SK-N-SH (cell line): ENCODE measurements around the gene RAD51B.

ENCODE experiments used
- EP300 ChIP-seq, 2 experiments: IDR thresholded peaks; 2 replicates each; pipeline versions ENCODE4 v1.4.0 to v1.6.1; 2012; ENCODE audit warnings: borderline replicate concordance in 1 of 2, low read depth in 1 of 2, low read length in 1 of 2
- EZH2phosphoT487 ChIP-seq: fragments of 200-600 bp; sonication (generic); IDR thresholded peaks from 2 replicates; pipeline ENCODE4 v1.6.1; 2017; ENCODE audit warnings: low read depth, mixed run types, mild to moderate bottlenecking, antibody characterized with exemption, moderate library complexity, borderline replicate concordance
- NRF1 ChIP-seq: IDR thresholded peaks from 2 replicates; pipeline ENCODE4 v1.6.1; 2012; ENCODE audit warnings: low read depth, mild to moderate bottlenecking, low read length
- POLR2AphosphoS5 ChIP-seq: IDR thresholded peaks from 2 replicates; pipeline ENCODE4 v1.6.1; 2012; ENCODE audit warnings: low read depth, low read length
- RAD21 ChIP-seq: IDR thresholded peaks from 2 replicates; pipeline ENCODE4 v1.6.1; 2012; ENCODE audit warnings: mild to moderate bottlenecking, low read length
- RFX5 ChIP-seq: IDR thresholded peaks from 2 replicates; pipeline ENCODE4 v1.6.1; 2012; ENCODE audit warnings: mild to moderate bottlenecking, improper control_type of control experiment, low read length
- TEAD4 ChIP-seq: IDR thresholded peaks from 2 replicates; pipeline ENCODE4 v1.4.0; 2012; ENCODE audit warnings: mild to moderate bottlenecking, borderline replicate concordance; ENCODE audit not compliant: insufficient read depth
- YY1 ChIP-seq: IDR thresholded peaks from 2 replicates; pipeline ENCODE4 v1.4.0; 2012; ENCODE audit warnings: low read depth, mild to moderate bottlenecking
- TF ChIP-seq, protein P1 (sequence below): fragments of 200-600 bp; sonication (generic); IDR thresholded peaks from 2 replicates; pipeline ENCODE4 v1.6.1; 2017; ENCODE audit warnings: antibody characterized with exemption, mild to moderate bottlenecking, moderate library complexity
- TF ChIP-seq, protein P2 (sequence below): IDR thresholded peaks from 2 replicates; pipeline ENCODE4 v1.6.1; 2012; ENCODE audit warnings: mild to moderate bottlenecking, low read depth, low read length, moderate library complexity
- TF ChIP-seq, protein P3 (sequence below): IDR thresholded peaks from 2 replicates; pipeline ENCODE4; 2012

DNA sequence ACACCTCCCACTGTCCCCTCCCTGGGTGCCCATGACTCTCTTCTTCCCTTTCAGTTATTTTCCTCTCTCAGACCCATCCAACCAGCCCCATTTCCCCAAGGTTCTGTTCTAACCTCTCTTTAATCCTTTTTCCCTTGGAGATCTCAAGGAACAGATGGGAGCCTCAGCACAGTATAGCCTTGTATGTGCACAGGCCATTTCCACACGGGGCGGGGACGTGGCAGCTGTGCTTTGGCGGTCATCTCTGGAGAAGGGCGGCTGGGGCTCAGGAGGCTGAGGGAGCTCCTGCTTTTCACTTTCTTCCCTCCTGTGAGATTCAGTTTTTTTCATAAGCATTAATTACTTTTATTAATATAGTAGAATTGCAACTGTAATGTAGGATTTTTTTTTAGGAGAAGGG lies 761.1 kb downstream of the RAD51B start:
- TF ChIP-seq, protein P1, sequence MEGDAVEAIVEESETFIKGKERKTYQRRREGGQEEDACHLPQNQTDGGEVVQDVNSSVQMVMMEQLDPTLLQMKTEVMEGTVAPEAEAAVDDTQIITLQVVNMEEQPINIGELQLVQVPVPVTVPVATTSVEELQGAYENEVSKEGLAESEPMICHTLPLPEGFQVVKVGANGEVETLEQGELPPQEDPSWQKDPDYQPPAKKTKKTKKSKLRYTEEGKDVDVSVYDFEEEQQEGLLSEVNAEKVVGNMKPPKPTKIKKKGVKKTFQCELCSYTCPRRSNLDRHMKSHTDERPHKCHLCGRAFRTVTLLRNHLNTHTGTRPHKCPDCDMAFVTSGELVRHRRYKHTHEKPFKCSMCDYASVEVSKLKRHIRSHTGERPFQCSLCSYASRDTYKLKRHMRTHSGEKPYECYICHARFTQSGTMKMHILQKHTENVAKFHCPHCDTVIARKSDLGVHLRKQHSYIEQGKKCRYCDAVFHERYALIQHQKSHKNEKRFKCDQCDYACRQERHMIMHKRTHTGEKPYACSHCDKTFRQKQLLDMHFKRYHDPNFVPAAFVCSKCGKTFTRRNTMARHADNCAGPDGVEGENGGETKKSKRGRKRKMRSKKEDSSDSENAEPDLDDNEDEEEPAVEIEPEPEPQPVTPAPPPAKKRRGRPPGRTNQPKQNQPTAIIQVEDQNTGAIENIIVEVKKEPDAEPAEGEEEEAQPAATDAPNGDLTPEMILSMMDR: no peak
- TF ChIP-seq EZH2phosphoT487 (no peak), TEAD4 (no peak), POLR2AphosphoS5 (no peak), YY1 (no peak), RAD21 (no peak), NRF1 (no peak), EP300 (IDR thresholded peaks at IDR 0.05; ENCODE audit: borderline replicate concordance in 1 of 2, low read depth in 1 of 2, low read length in 1 of 2) (no peak), RFX5 (no peak)
- TF ChIP-seq, protein P2, sequence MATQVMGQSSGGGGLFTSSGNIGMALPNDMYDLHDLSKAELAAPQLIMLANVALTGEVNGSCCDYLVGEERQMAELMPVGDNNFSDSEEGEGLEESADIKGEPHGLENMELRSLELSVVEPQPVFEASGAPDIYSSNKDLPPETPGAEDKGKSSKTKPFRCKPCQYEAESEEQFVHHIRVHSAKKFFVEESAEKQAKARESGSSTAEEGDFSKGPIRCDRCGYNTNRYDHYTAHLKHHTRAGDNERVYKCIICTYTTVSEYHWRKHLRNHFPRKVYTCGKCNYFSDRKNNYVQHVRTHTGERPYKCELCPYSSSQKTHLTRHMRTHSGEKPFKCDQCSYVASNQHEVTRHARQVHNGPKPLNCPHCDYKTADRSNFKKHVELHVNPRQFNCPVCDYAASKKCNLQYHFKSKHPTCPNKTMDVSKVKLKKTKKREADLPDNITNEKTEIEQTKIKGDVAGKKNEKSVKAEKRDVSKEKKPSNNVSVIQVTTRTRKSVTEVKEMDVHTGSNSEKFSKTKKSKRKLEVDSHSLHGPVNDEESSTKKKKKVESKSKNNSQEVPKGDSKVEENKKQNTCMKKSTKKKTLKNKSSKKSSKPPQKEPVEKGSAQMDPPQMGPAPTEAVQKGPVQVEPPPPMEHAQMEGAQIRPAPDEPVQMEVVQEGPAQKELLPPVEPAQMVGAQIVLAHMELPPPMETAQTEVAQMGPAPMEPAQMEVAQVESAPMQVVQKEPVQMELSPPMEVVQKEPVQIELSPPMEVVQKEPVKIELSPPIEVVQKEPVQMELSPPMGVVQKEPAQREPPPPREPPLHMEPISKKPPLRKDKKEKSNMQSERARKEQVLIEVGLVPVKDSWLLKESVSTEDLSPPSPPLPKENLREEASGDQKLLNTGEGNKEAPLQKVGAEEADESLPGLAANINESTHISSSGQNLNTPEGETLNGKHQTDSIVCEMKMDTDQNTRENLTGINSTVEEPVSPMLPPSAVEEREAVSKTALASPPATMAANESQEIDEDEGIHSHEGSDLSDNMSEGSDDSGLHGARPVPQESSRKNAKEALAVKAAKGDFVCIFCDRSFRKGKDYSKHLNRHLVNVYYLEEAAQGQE: no peak
- TF ChIP-seq, protein P3, sequence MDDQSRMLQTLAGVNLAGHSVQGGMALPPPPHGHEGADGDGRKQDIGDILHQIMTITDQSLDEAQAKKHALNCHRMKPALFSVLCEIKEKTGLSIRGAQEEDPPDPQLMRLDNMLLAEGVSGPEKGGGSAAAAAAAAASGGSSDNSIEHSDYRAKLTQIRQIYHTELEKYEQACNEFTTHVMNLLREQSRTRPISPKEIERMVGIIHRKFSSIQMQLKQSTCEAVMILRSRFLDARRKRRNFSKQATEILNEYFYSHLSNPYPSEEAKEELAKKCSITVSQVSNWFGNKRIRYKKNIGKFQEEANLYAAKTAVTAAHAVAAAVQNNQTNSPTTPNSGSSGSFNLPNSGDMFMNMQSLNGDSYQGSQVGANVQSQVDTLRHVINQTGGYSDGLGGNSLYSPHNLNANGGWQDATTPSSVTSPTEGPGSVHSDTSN: no peak
